GM12892 (cell line): ENCODE measurements around the gene ERC1.

ENCODE experiments used
- DNase-seq: peaks from one replicate; pipeline ENCODE4 v3.0.0; 2011; ENCODE audit not compliant: insufficient read length
- FAIRE-seq: peaks from 2 replicates; lab custom pipeline; 2011; peaks lifted over from hg19 to GRCh38; lab: Jason Lieb, UNC
- POLR2A ChIP-seq: IDR thresholded peaks from 2 replicates; pipeline ENCODE4 v1.6.1; 2011; ENCODE audit warnings: low read depth, low read length, control low read depth
- POLR2AphosphoS5 ChIP-seq: IDR thresholded peaks from 2 replicates; pipeline ENCODE4 v1.6.1; 2011; ENCODE audit warnings: low read depth, low read length, control low read depth
- TAF1 ChIP-seq: IDR thresholded peaks from 2 replicates; pipeline ENCODE4 v1.6.1; 2011; ENCODE audit warnings: low read depth, mild to moderate bottlenecking, control low read depth, low read length, borderline replicate concordance

ERC1 gene

GRCh38 chr12:1501001-1501400, 510.0 kb downstream of the ERC1 start:
- FAIRE-seq (no peak), DNase-seq (no peak)
- no peak for TF ChIP-seq POLR2A
- TF ChIP-seq POLR2AphosphoS5: no peak
- no peak for TF ChIP-seq TAF1

GRCh38 chr12:1501695-1502378, 510.8 kb downstream of the ERC1 start:
- FAIRE-seq: no peak
- no peak for DNase-seq
- TF ChIP-seq POLR2A (no peak), POLR2AphosphoS5 (no peak), TAF1 (no peak)

- TF ChIP-seq POLR2A: no peak
- TF ChIP-seq TAF1: no peak
- TF ChIP-seq POLR2AphosphoS5: no peak
- DNase-seq: no peak
- no peak for FAIRE-seq
These were observed 511.3 kb downstream of the ERC1 start for GRCh38 chr12:1502379-1502720.

GRCh38 chr12:1502831-1503230, 511.8 kb downstream of the ERC1 start:
- no peak for DNase-seq
- TF ChIP-seq POLR2AphosphoS5 (no peak), TAF1 (no peak), POLR2A (no peak)
- no peak for FAIRE-seq

GRCh38 chr12:1503281-1503711, 512.3 kb downstream of the ERC1 start:
- no peak for FAIRE-seq
- TF ChIP-seq POLR2A (no peak), TAF1 (no peak), POLR2AphosphoS5 (no peak)
- no peak for DNase-seq

- no peak for FAIRE-seq
- no peak for TF ChIP-seq POLR2A
- no peak for TF ChIP-seq POLR2AphosphoS5
- TF ChIP-seq TAF1: no peak
- no peak for DNase-seq
These were observed 513.4 kb downstream of the ERC1 start for GRCh38 chr12:1504304-1504894.

- TF ChIP-seq POLR2A: no peak
- TF ChIP-seq POLR2AphosphoS5: no peak
- no peak for TF ChIP-seq TAF1
- DNase-seq (no peak), FAIRE-seq (no peak)
These were observed 513.9 kb downstream of the ERC1 start for GRCh38 chr12:1504895-1505311.

GRCh38 chr12:1505576-1505975, 514.6 kb downstream of the ERC1 start:
- no peak for FAIRE-seq
- no peak for TF ChIP-seq POLR2AphosphoS5
- TF ChIP-seq TAF1: no peak
- no peak for TF ChIP-seq POLR2A
- no peak for DNase-seq

- no peak for FAIRE-seq
- no peak for DNase-seq
- TF ChIP-seq POLR2AphosphoS5: no peak
- TF ChIP-seq POLR2A: no peak
- TF ChIP-seq TAF1: no peak
These were observed 516.3 kb downstream of the ERC1 start for GRCh38 chr12:1507308-1507707.

- no peak for TF ChIP-seq POLR2A
- TF ChIP-seq POLR2AphosphoS5: no peak
- TF ChIP-seq TAF1: no peak
- FAIRE-seq (no peak), DNase-seq (no peak)
These were observed 518.5 kb downstream of the ERC1 start for GRCh38 chr12:1509413-1510052.

- TF ChIP-seq POLR2AphosphoS5 (no peak), TAF1 (no peak), POLR2A (no peak)
- FAIRE-seq (no peak), DNase-seq (no peak)
These were observed 519.2 kb downstream of the ERC1 start for GRCh38 chr12:1510056-1510812.

GRCh38 chr12:1515010-1515409, 524.0 kb downstream of the ERC1 start:
- DNase-seq (no peak), FAIRE-seq (no peak)
- TF ChIP-seq TAF1: no peak
- TF ChIP-seq POLR2AphosphoS5: no peak
- TF ChIP-seq POLR2A: no peak
